Gastroesophageal sphincter (tissue), 4 donors: ENCODE measurements around the gene MYO1D. TPM values are rescaled to one million over a fixed set of nuclear protein-coding genes. Genes with fewer than 3 reads are reported as not detected.

ENCODE experiments used
- ATAC-seq: fragments of 150-250 bp; one replicate; pipeline ENCODE4 v1.9.1; 2016; ENCODE audit warnings: mild to moderate bottlenecking, moderate library complexity
- H3K27ac ChIP-seq, 4 donors: fragments of 200-600 bp; sonication (generic) in 3 of 4; 1 replicate in 3 of 4; 2 replicates in 1 of 4; pipeline ENCODE4 v1.5.1; 2016 to 2019
- H3K27me3 ChIP-seq: fragments of 200-600 bp; sonication (generic); one replicate; pipeline ENCODE4 v1.5.1; 2019
- H3K36me3 ChIP-seq, 2 donors: fragments of 200-600 bp; sonication (generic); one replicate each; pipeline ENCODE4 v1.5.1; 2019; ENCODE audit warnings: control low read depth in 1 of 2
- H3K4me1 ChIP-seq, 3 donors: fragments of 200-600 bp; sonication (generic); 1 replicate in 2 of 3; 2 replicates in 1 of 3; pipeline ENCODE4 v1.5.1; 2016 to 2019; ENCODE audit warnings: control low read depth in 2 of 3
- H3K4me3 ChIP-seq, 2 donors: fragments of 200-600 bp; sonication (generic); one replicate each; pipeline ENCODE4 v1.5.1; 2019; ENCODE audit warnings: mild to moderate bottlenecking in 1 of 2, moderate library complexity in 1 of 2
- H3K9me3 ChIP-seq, 3 donors: fragments of 200-600 bp; sonication (generic); one replicate each; pipeline ENCODE4 v1.5.1; 2017 to 2019; ENCODE audit warnings: control low read depth in 2 of 3
- EP300 ChIP-seq: sonication (generic); formaldehyde crosslinking; IDR thresholded peaks from one replicate; pipeline ENCODE4 v1.6.1; 2017; ENCODE audit warnings: antibody characterized with exemption, mild to moderate bottlenecking
- POLR2A ChIP-seq, 2 donors: fragments of 450-650 bp; IDR thresholded peaks; one replicate each; pipeline ENCODE4 v1.6.1; 2017; ENCODE audit warnings: antibody characterized with exemption in 2 of 2, mild to moderate bottlenecking in 2 of 2, moderate library complexity in 1 of 2
- POLR2AphosphoS5 ChIP-seq: sonication (generic); formaldehyde crosslinking; IDR thresholded peaks from one replicate; pipeline ENCODE4 v1.6.1; 2017; ENCODE audit warnings: antibody characterized with exemption
- WGBS, 2 donors: methylation state at CpG; one replicate each; pipeline ENCODE4 v1.1.5; 2018; ENCODE audit warnings: low coverage in 1 of 2; 5-methylcytosine and 5-hydroxymethylcytosine counted together
- total RNA-seq, 4 donors: library from RNA; depleted of rRNA; stranded (reverse); fragments of >200 nt; gene quantifications; one replicate each; pipeline ENCODE4 v1.1.0, GENCODE V29; 2016
- TF ChIP-seq, protein P1 (sequence below), 4 experiments: fragments of 200-600 bp in 2 of 4; fragments of 450-650 bp in 2 of 4; sonication (generic) in 1 of 4; IDR thresholded peaks; one replicate each; pipeline ENCODE4 v1.5.1; 2017 to 2019; ENCODE audit warnings: antibody characterized with exemption in 4 of 4, mild to moderate bottlenecking in 2 of 4, moderate library complexity in 2 of 4

MYO1D gene
- total RNA-seq, 4 donors from 2014 or later, result 28.2 to 63.5 (median 47.2) TPM

DNA sequence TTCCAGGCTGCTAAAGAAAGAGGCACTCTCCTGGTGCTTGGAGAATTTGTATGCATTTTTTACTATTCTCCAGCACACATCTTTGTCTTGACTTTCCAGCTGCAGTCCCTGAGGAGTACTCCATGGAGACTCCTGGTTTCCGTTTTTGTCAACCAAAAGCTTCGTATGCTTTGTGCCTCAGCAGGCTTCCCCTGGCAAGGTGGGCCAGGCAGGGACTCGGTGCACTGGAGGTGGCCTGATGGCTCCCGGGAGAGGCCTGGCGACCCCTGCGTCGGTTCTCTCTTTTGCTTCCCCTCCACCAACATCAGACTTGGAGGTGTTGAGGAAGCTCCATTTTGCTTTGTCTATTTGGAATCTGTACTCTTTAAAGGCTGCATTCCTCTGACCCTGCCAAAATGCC is 366.5 kb downstream of the MYO1D start:
- Histone ChIP-seq H3K4me1 (no peaks in the 10 kb centered on the region), H3K27ac (no peak overlapping the region), H3K27me3 (no peaks in the 10 kb centered on the region), H3K9me3 (no peaks in the 10 kb centered on the region), H3K36me3 (no peaks in the 10 kb centered on the region), H3K4me3 (no peak overlapping the region)
- 80% methylated on average over 1 of the region's 7 CpGs; no CpG with 5 or more reads in 1 of the 2 donors for WGBS, 2 donors
- TF ChIP-seq, protein P1, sequence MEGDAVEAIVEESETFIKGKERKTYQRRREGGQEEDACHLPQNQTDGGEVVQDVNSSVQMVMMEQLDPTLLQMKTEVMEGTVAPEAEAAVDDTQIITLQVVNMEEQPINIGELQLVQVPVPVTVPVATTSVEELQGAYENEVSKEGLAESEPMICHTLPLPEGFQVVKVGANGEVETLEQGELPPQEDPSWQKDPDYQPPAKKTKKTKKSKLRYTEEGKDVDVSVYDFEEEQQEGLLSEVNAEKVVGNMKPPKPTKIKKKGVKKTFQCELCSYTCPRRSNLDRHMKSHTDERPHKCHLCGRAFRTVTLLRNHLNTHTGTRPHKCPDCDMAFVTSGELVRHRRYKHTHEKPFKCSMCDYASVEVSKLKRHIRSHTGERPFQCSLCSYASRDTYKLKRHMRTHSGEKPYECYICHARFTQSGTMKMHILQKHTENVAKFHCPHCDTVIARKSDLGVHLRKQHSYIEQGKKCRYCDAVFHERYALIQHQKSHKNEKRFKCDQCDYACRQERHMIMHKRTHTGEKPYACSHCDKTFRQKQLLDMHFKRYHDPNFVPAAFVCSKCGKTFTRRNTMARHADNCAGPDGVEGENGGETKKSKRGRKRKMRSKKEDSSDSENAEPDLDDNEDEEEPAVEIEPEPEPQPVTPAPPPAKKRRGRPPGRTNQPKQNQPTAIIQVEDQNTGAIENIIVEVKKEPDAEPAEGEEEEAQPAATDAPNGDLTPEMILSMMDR (IDR thresholded peaks at IDR 0.05), result no peak
- TF ChIP-seq POLR2A (IDR thresholded peaks at IDR 0.05) (no peak), POLR2AphosphoS5 (no peak), EP300 (no peak)
- ATAC-seq, result no peak

DNA sequence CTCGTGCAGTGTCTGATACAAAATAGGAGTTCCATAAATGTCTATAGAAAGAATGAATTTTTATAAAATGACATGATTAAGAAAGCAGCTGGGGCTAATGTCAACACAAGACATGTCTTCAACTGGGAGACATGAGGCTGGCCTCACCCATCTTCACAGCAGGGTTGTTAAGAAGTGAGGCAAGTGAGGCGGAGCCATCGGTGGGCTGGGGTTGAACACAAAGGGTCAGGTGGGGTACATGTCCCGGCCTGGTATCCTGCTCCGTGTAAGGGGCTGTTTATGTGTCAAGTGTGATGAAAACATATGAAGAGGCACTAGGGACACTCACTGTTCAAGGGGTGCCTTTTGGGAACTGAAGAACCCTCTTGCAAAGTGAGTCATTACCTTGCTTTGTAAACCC is 368.0 kb downstream of the MYO1D start:
- Histone ChIP-seq H3K36me3 (no peaks in the 10 kb centered on the region), H3K4me1 (peaks cover 0 to 8% (median 0%) of the 10 kb centered on the region in 3 donors), H3K4me3 (no peak overlapping the region), H3K9me3 (no peaks in the 10 kb centered on the region), H3K27me3 (no peaks in the 10 kb centered on the region), H3K27ac (no peak overlapping the region)
- no peak for TF ChIP-seq POLR2A (IDR thresholded peaks at IDR 0.05)
- no peak for ATAC-seq
- WGBS, 2 donors, result 81 to 87% methylated on average over 5 of the region's 5 CpGs

DNA sequence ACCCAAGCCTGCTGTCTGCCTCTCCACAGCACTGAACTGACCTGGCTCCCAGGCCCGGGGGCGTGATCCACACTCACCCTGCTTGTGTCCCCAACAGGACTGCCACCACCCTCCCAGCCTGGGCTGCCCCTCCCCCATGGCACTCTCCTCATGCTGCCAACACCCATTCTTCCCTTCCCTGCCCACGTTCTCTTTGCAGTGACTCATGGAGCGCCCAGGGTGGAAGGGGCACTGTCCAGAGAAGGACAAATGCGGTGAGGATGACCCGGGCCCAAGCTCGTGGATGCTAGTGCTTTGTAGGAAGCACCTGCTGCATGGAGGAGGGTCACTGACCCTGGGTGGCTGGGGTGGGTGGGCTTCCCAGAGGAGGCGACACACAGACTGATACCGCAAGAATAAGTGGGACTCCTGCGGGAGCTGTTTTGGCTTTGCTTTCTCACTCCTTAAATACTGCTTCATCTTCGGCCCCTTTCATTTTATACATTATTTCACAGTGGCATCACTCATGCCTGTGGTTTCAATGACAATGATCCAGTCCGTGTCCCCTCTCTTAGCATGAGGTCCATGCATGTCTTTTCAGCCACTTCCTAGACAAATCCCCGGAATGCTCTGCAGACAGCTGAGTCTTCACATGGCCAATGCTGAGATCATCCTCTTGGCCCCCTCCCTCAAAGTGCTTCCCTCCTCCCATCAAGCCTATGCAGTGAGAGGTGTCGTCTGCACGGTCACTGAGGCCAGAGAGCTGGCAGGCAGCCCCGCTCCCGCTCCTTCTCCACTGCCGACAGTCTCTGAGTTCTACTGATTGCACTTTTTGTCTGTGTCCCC is 372.5 kb downstream of the MYO1D start:
- Histone ChIP-seq H3K27ac (no peak overlapping the region), H3K4me1 (peaks cover 0 to 12% (median 0%) of the 10 kb centered on the region in 3 donors), H3K9me3 (no peaks in the 10 kb centered on the region), H3K36me3 (no peaks in the 10 kb centered on the region), H3K27me3 (no peaks in the 10 kb centered on the region), H3K4me3 (no peak overlapping the region)
- TF ChIP-seq EP300 (no peak), POLR2AphosphoS5 (no peak), POLR2A (IDR thresholded peaks at IDR 0.05) (no peak)
- TF ChIP-seq, protein P1 (IDR thresholded peaks at IDR 0.05), result no peak
- WGBS, 2 donors, result 75 to 80% methylated on average over 9 to 11 of the region's 18 CpGs
- ATAC-seq, result no peak

DNA sequence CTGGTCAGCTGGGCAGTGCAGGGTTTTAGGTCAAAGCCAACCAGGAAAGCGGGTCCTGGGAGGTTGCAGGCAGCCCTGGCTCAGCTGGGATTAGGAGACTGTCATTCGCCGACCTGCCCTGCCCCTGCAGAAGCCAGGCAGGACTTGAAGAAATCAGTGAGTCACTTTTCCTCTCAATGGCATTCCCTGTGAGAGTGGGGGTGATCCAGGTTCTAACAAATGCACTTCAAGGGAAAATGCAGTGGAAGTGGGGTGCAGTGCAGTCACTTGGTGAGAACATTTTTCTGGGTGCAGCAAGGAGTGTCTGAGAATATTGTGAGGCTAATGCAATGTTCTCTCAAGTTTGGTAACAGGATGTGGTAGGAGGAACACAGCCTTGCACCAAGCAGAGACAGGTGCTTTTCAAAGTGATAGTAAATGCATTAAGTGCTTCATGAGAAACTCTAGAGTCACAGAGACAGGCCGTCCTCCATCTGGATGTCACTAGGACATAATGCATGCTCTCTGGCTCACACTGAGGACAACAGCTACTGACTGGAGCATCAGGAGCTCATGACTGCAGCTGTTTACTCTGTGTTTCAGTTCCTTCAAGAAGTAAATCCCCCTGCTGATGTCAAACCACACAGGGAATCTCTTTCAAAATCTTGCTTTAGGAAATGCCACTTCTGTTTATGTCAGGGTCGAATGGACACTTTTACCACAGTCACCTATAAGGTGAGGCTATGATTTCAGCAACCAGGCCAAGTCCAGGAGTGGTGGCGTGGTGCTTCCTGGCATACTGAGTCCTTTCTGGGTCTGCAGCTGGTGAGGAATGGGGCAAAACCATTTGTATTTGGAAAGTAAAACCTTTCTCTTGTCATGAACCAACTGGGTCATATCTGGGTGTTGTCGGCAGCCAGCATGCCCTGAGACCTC is 373.4 kb downstream of the MYO1D start:
- Histone ChIP-seq H3K9me3 (no peaks in the 10 kb centered on the region), H3K27me3 (no peaks in the 10 kb centered on the region), H3K27ac (no peak overlapping the region), H3K36me3 (no peaks in the 10 kb centered on the region), H3K4me1 (peaks cover 0 to 12% (median 0%) of the 10 kb centered on the region in 3 donors), H3K4me3 (no peak overlapping the region)
- ATAC-seq, result no peak
- 28 to 81% methylated on average over 2 of the region's 7 CpGs for WGBS, 2 donors
- no peak for TF ChIP-seq EP300
- no peak for TF ChIP-seq POLR2A (IDR thresholded peaks at IDR 0.05)
- TF ChIP-seq POLR2AphosphoS5, result no peak
- TF ChIP-seq, protein P1 (IDR thresholded peaks at IDR 0.05), result no peak

DNA sequence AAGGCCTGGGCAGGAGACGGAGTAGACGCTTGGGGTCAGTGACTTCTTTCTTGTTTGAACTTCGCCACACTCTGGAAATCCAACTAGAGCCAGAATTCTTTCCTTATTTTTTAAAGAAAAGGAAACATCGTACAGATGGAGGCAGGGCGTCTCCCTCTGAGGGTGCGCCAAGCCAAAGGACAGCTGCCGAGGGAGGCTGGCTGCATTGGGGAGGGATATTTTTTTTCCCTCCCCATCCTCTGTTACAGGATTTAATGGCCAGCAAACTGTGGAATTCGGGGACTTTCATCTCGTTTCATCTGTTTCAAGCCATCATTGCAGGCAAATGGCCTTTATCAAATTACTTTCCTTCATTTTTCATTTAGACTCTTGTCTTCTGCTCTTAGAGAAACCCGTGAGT is 374.2 kb downstream of the MYO1D start:
- H3K4me1 ChIP-seq, result peaks cover 0 to 12% (median 0%) of the 10 kb centered on the region in 3 donors
- H3K36me3 ChIP-seq, result no peaks in the 10 kb centered on the region
- no peaks in the 10 kb centered on the region for H3K27me3 ChIP-seq
- TF ChIP-seq, protein P1 (IDR thresholded peaks at IDR 0.05), result no peak
- TF ChIP-seq EP300, result no peak
- no peak for TF ChIP-seq POLR2AphosphoS5
- TF ChIP-seq POLR2A (IDR thresholded peaks at IDR 0.05), result no peak
- H3K27ac ChIP-seq, result no peak overlapping the region
- WGBS, 2 donors, result 61 to 73% methylated on average over 7 to 8 of the region's 10 CpGs
- H3K9me3 ChIP-seq, result no peaks in the 10 kb centered on the region
- no peak overlapping the region for H3K4me3 ChIP-seq
- ATAC-seq, result no peak
